HepG2 (cell line): ENCODE data around the gene FCGBP. TPM values are rescaled to one million over a fixed set of nuclear protein-coding genes. Genes with fewer than 3 reads are reported as not detected.

Experiments used
- CENPX ChIP-seq: sonication (generic); formaldehyde crosslinking; IDR thresholded peaks from 2 replicates; pipeline ENCODE4 v1.9.0; 2021; ENCODE audit warnings: mild to moderate bottlenecking, missing genetic modification reagents, moderate library complexity
- DR1 ChIP-seq: sonication (generic); formaldehyde crosslinking; IDR thresholded peaks from 2 replicates; pipeline ENCODE4 v1.8.0; 2021; ENCODE audit warnings: mild to moderate bottlenecking, missing genetic modification reagents, inconsistent platforms
- HES4 ChIP-seq: sonication (generic); formaldehyde crosslinking; IDR thresholded peaks from 2 replicates; pipeline ENCODE4 v1.9.0; 2021; ENCODE audit warnings: mild to moderate bottlenecking, missing genetic modification reagents, borderline replicate concordance
- HMG20A ChIP-seq: IDR thresholded peaks from 2 replicates; pipeline ENCODE4 v1.6.1; 2016; ENCODE audit warnings: borderline replicate concordance
- KDM4B ChIP-seq: sonication (generic); formaldehyde crosslinking; IDR thresholded peaks from 2 replicates; pipeline ENCODE4 v1.4.0; 2020; ENCODE audit warnings: missing genetic modification reagents
- MEIS2 ChIP-seq: sonication (generic); formaldehyde crosslinking; IDR thresholded peaks from 2 replicates; pipeline ENCODE4 v1.9.0; 2021; ENCODE audit warnings: mild to moderate bottlenecking, missing genetic modification reagents
- NFE2 ChIP-seq: sonication (generic); formaldehyde crosslinking; IDR thresholded peaks from 2 replicates; pipeline ENCODE4 v1.4.0; 2020; ENCODE audit warnings: missing genetic modification reagents
- NR2C2 ChIP-seq: sonication (generic); formaldehyde crosslinking; IDR thresholded peaks from 2 replicates; pipeline ENCODE4 v1.4.0; 2020; ENCODE audit warnings: missing genetic modification reagents, mild to moderate bottlenecking, moderate library complexity, borderline replicate concordance
- SP5 ChIP-seq: IDR thresholded peaks from 2 replicates; pipeline ENCODE4 v1.6.1; 2016; ENCODE audit warnings: low read depth, borderline replicate concordance
- SRF ChIP-seq: IDR thresholded peaks from 2 replicates; pipeline ENCODE4 v1.6.1; 2011; ENCODE audit warnings: mild to moderate bottlenecking, low read depth, low read length, moderate library complexity
- TGIF2 ChIP-seq: IDR thresholded peaks from 2 replicates; pipeline ENCODE4 v1.6.1; 2016; ENCODE audit warnings: control low read depth, missing compliant biosample characterization
- ZNF18 ChIP-seq: sonication (generic); formaldehyde crosslinking; IDR thresholded peaks from 2 replicates; pipeline ENCODE4 v1.8.0; 2022; ENCODE audit warnings: mild to moderate bottlenecking, missing genetic modification reagents; ENCODE audit not compliant: insufficient replicate concordance
- ZNF569 ChIP-seq: sonication (generic); formaldehyde crosslinking; IDR thresholded peaks from 2 replicates; pipeline ENCODE4 v1.5.0; 2020; ENCODE audit warnings: mild to moderate bottlenecking, missing genetic modification reagents, moderate library complexity, borderline replicate concordance
- ZNF598 ChIP-seq: sonication (generic); formaldehyde crosslinking; IDR thresholded peaks from 2 replicates; pipeline ENCODE4 v1.5.1; 2020; ENCODE audit warnings: mild to moderate bottlenecking, missing genetic modification reagents, borderline replicate concordance
- ZNF615 ChIP-seq: sonication (generic); formaldehyde crosslinking; IDR thresholded peaks from 2 replicates; pipeline ENCODE4 v1.5.0; 2020; ENCODE audit warnings: mild to moderate bottlenecking, missing genetic modification reagents, borderline replicate concordance
- ZNF660 ChIP-seq: sonication (generic); formaldehyde crosslinking; IDR thresholded peaks from 2 replicates; pipeline ENCODE4 v1.5.1; 2020; ENCODE audit warnings: mild to moderate bottlenecking, low read depth, missing genetic modification reagents, borderline replicate concordance
- ZNF704 ChIP-seq: sonication (generic); formaldehyde crosslinking; IDR thresholded peaks from 2 replicates; pipeline ENCODE4 v1.8.1; 2023; ENCODE audit warnings: mild to moderate bottlenecking, inconsistent platforms, moderate library complexity, missing genetic modification reagents, borderline replicate concordance
- ZSCAN22 ChIP-seq: sonication (generic); formaldehyde crosslinking; IDR thresholded peaks from 2 replicates; pipeline ENCODE4 v1.4.0; 2020; ENCODE audit warnings: mild to moderate bottlenecking, missing genetic modification reagents
- polyA plus RNA-seq, 8 experiments: library from polyadenylated mRNA; depleted of rRNA in 3 of 8; stranded (reverse) in 7 of 8; unstranded in 1 of 8; fragments of >200 nt; fragmentation: Illumina TruSeq in 4 of 8; extraction: Trizol in 4 of 8; gene quantifications; 2 replicates each; pipeline versions ENCODE4 v1.2.1 to v1.2.3, GENCODE V29; 2011 to 2016; ENCODE audit warnings: low read depth in 4 of 8, missing spikeins in 1 of 8, mixed read lengths in 1 of 8; ENCODE audit not compliant: insufficient read depth in 1 of 8
- total RNA-seq, 5 experiments: library from RNA; depleted of rRNA; stranded (reverse); fragments of >200 nt; fragmentation: Illumina TruSeq; extraction: Trizol; gene quantifications; 2 replicates each; pipeline ENCODE4 v1.2.3, GENCODE V29; 2016; ENCODE audit warnings: low read depth in 1 of 5
- TF ChIP-seq, protein P1 (sequence below): IDR thresholded peaks from 2 replicates; pipeline ENCODE4 v1.6.1; 2016; ENCODE audit warnings: low read depth, control low read depth
- TF ChIP-seq, protein P2 (sequence below): sonication (generic); formaldehyde crosslinking; IDR thresholded peaks from 2 replicates; pipeline ENCODE4 v1.8.1; 2022; ENCODE audit warnings: low read depth, mild to moderate bottlenecking, missing genetic modification reagents
- TF ChIP-seq, protein P3 (sequence below): sonication (generic); formaldehyde crosslinking; IDR thresholded peaks from 2 replicates; pipeline ENCODE4 v1.5.0; 2020; ENCODE audit warnings: missing genetic modification reagents

FCGBP gene
- total and polyA plus RNA-seq, 2 of the 13 experiments (the other 11 are each of a cell fraction or from before 2014, with no cell fraction given) = 1.3 to 7.0 TPM

- TF ChIP-seq, protein P1, sequence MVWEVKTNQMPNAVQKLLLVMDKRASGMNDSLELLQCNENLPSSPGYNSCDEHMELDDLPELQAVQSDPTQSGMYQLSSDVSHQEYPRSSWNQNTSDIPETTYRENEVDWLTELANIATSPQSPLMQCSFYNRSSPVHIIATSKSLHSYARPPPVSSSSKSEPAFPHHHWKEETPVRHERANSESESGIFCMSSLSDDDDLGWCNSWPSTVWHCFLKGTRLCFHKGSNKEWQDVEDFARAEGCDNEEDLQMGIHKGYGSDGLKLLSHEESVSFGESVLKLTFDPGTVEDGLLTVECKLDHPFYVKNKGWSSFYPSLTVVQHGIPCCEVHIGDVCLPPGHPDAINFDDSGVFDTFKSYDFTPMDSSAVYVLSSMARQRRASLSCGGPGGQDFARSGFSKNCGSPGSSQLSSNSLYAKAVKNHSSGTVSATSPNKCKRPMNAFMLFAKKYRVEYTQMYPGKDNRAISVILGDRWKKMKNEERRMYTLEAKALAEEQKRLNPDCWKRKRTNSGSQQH (CRISPR knock-in tag) = no peak
- TF ChIP-seq ZNF18 (CRISPR knock-in tag) = no peak
- TF ChIP-seq HMG20A (CRISPR knock-in tag) = peak; percentile 54; the same call in 1 of the 2 replicates
- no peak for TF ChIP-seq ZSCAN22 (CRISPR knock-in tag)
- peak; percentile 73; the same call in 1 of the 2 replicates for TF ChIP-seq NR2C2 (CRISPR knock-in tag)
- TF ChIP-seq MEIS2 = peak; percentile 89; the same call in 1 of the 2 replicates
- TF ChIP-seq SP5 (CRISPR knock-in tag) = peak; percentile 82
- TF ChIP-seq ZNF615 (CRISPR knock-in tag) = no peak
- 0 out of 2 replicates have a peak, but pooled peaks have one; percentile 41 for TF ChIP-seq ZNF660 (CRISPR knock-in tag)
- TF ChIP-seq ZNF704 (CRISPR knock-in tag) = peak; percentile 81; the same call in 1 of the 2 replicates
- peak; percentile 94 for TF ChIP-seq KDM4B (CRISPR knock-in tag)
- no peak for TF ChIP-seq SRF
- no peak for TF ChIP-seq CENPX (CRISPR knock-in tag)
- 0 out of 2 replicates have a peak, but pooled peaks have one; percentile 46 for TF ChIP-seq HES4 (CRISPR knock-in tag)
- TF ChIP-seq, protein P2, sequence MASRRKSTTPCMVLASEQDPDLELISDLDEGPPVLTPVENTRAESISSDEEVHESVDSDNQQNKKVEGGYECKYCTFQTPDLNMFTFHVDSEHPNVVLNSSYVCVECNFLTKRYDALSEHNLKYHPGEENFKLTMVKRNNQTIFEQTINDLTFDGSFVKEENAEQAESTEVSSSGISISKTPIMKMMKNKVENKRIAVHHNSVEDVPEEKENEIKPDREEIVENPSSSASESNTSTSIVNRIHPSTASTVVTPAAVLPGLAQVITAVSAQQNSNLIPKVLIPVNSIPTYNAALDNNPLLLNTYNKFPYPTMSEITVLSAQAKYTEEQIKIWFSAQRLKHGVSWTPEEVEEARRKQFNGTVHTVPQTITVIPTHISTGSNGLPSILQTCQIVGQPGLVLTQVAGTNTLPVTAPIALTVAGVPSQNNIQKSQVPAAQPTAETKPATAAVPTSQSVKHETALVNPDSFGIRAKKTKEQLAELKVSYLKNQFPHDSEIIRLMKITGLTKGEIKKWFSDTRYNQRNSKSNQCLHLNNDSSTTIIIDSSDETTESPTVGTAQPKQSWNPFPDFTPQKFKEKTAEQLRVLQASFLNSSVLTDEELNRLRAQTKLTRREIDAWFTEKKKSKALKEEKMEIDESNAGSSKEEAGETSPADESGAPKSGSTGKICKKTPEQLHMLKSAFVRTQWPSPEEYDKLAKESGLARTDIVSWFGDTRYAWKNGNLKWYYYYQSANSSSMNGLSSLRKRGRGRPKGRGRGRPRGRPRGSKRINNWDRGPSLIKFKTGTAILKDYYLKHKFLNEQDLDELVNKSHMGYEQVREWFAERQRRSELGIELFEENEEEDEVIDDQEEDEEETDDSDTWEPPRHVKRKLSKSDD (CRISPR knock-in tag) = peak; percentile 57; the same call in 1 of the 2 replicates
- TF ChIP-seq, protein P3, sequence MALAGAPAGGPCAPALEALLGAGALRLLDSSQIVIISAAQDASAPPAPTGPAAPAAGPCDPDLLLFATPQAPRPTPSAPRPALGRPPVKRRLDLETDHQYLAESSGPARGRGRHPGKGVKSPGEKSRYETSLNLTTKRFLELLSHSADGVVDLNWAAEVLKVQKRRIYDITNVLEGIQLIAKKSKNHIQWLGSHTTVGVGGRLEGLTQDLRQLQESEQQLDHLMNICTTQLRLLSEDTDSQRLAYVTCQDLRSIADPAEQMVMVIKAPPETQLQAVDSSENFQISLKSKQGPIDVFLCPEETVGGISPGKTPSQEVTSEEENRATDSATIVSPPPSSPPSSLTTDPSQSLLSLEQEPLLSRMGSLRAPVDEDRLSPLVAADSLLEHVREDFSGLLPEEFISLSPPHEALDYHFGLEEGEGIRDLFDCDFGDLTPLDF = peak; percentile 67; the same call in 1 of the 2 replicates
- TF ChIP-seq TGIF2 = no peak; the same call in 1 of the 2 replicates
- 0 out of 2 replicates have a peak, but pooled peaks have one; percentile 29 for TF ChIP-seq NFE2 (CRISPR knock-in tag)
- TF ChIP-seq ZNF569 (CRISPR knock-in tag) = no peak; the same call in 1 of the 2 replicates
- no peak for TF ChIP-seq DR1 (CRISPR knock-in tag)
- peak; percentile 66; the same call in 1 of the 2 replicates for TF ChIP-seq ZNF598
These were observed 36.4 kb upstream of the FCGBP start, which contains the start of gene PSMC4 (continued) for GRCh38 chr19:39970675-39971379.
